Thyroid gland (tissue), 4 donors: Measurements from ENCODE around the gene AKNAD1. TPM values are rescaled to one million over a fixed set of nuclear protein-coding genes. Genes with fewer than 3 reads are reported as not detected.

Source experiments
- DNase-seq, 2 donors: peaks; one replicate each; pipeline ENCODE4 v3.0.0-alpha.2; 2019
- H3K27ac ChIP-seq, 3 donors: fragments of 200-600 bp; sonication (generic); 1 replicate in 2 of 3; 2 replicates in 1 of 3; pipeline ENCODE4 v1.5.1; 2016 to 2019; ENCODE audit warnings: mild to moderate bottlenecking in 1 of 3, moderate library complexity in 1 of 3
- H3K27me3 ChIP-seq: fragments of 200-600 bp; sonication (generic); one replicate; pipeline ENCODE4 v1.5.1; 2019
- H3K36me3 ChIP-seq, 2 donors: fragments of 200-600 bp; sonication (generic); one replicate each; pipeline ENCODE4 v1.5.1; 2016 to 2019
- H3K4me1 ChIP-seq, 2 donors: fragments of 200-600 bp; sonication (generic); one replicate each; pipeline ENCODE4 v1.5.1; 2017 to 2019
- H3K4me3 ChIP-seq, 3 donors: fragments of 200-600 bp; sonication (generic); replicated peaks in 1 of 3; 1 replicate in 2 of 3; 2 replicates in 1 of 3; pipeline ENCODE4 v1.5.1; 2016; ENCODE audit warnings: mild to moderate bottlenecking in 1 of 3
- H3K9me3 ChIP-seq: fragments of 200-600 bp; sonication (generic); one replicate; pipeline ENCODE4 v1.5.1; 2017
- CTCF ChIP-seq, 6 experiments: fragments of 200-600 bp in 3 of 6; fragments of 450-650 bp in 3 of 6; sonication (generic) in 3 of 6; IDR thresholded peaks; one replicate each; pipeline ENCODE4 v1.5.1; 2016 to 2019; ENCODE audit warnings: antibody characterized with exemption in 6 of 6, mild to moderate bottlenecking in 2 of 6, inconsistent platforms in 1 of 6, moderate library complexity in 1 of 6
- POLR2A ChIP-seq, 2 donors: fragments of 450-650 bp; IDR thresholded peaks; one replicate each; pipeline ENCODE4 v1.6.1; 2017; ENCODE audit warnings: antibody characterized with exemption in 2 of 2, mild to moderate bottlenecking in 2 of 2, moderate library complexity in 1 of 2
- WGBS, 2 donors: methylation state at CpG; one replicate each; pipeline ENCODE4 v1.1.5; 2017; 5-methylcytosine and 5-hydroxymethylcytosine counted together
- intact Hi-C: fragments of 100-400 bp; cut with DNase I; formaldehyde crosslinking; loops from one replicate; pipeline ENCODE4 v1.15.1; 2023
- total RNA-seq, 4 donors: library from RNA; depleted of rRNA; stranded (reverse); fragments of >200 nt; gene quantifications; one replicate each; pipeline ENCODE4 v1.2.3, GENCODE V29; 2016

The AKNAD1 gene
- total RNA-seq, 4 donors from 2014 or later = 6.2 TPM; not detected in 3

GRCh38 chr1:108819878-108820277, 37.0 kb downstream of the AKNAD1 start:
- no peak for DNase-seq

DNA sequence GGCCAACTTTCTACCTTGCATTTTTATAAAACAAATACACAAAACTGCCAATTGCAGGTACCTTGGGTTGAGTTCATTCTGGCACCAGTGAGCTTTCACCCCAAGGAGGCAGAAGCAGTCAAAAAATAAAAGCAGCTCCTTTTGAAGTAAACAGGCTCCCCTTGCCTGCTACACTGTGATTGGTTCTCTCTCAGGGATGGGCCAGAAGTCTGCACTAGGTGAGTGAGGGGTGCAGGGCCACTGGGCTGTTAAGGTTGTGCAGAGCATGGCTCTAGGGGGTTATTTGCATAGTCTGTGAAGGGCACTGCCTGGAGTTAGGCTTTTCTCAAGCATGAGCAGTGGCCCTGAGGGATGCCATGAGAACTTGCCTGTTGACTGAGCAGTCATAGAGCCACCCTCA, 39.1 kb downstream of the AKNAD1 start:
- Histone ChIP-seq H3K27ac (no peak overlapping the region), H3K4me1 (peaks cover 0 to 6% of the 10 kb centered on the region in 2 donors), H3K27me3 (no peaks in the 10 kb centered on the region), H3K36me3 (no peaks in the 10 kb centered on the region), H3K4me3 (no peak overlapping the region), H3K9me3 (no peaks in the 10 kb centered on the region)
- DNase-seq = no peak
- TF ChIP-seq CTCF (IDR thresholded peaks at IDR 0.05) (no peak), POLR2A (IDR thresholded peaks at IDR 0.05) (no peak)
- intact Hi-C loops = no loop called here

More at GRCh38 chr1:108819878-108820277, 37.0 kb downstream of the AKNAD1 start:
- Histone ChIP-seq H3K4me3 (no peak overlapping the region), H3K27ac (no peak overlapping the region), H3K9me3 (no peaks in the 10 kb centered on the region), H3K27me3 (no peaks in the 10 kb centered on the region), H3K36me3 (no peaks in the 10 kb centered on the region), H3K4me1 (peaks cover 0 to 6% of the 10 kb centered on the region in 2 donors)
- intact Hi-C loops = no loop called here
- TF ChIP-seq CTCF (IDR thresholded peaks at IDR 0.05) = no peak
- TF ChIP-seq POLR2A (IDR thresholded peaks at IDR 0.05) = no peak
- 70 to 76% methylated on average over 5 of the region's 5 CpGs for WGBS, 2 donors

DNA sequence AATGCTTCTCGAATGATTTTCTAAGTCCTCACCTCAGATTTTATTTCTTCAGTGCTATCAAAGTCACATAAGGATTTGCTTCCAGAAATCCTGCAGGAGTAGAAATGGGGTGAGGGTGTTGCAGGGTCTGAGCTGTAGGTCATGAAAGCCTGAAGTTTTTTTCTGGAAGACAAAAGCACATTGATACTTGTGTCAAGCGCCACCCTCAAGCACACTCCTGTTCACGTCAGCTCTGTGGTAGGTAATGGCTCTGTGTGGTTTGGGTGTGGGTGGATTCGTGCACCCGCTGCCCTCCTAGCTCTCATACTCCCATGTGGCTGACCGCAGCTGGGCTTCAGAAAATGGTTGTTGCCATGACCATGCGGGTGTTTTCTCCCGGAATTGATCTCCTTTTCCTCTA, 39.9 kb downstream of the AKNAD1 start:
- intact Hi-C loops = no loop called here
- no peak for DNase-seq
- Histone ChIP-seq H3K9me3 (no peaks in the 10 kb centered on the region), H3K27ac (peak overlapping the region; percentile 33 to 59 (median 55)), H3K36me3 (no peaks in the 10 kb centered on the region), H3K4me3 (no peak overlapping the region), H3K4me1 (peaks cover 0 to 6% of the 10 kb centered on the region in 2 donors), H3K27me3 (no peaks in the 10 kb centered on the region)
- TF ChIP-seq CTCF (IDR thresholded peaks at IDR 0.05) = no peak
- TF ChIP-seq POLR2A (IDR thresholded peaks at IDR 0.05) = no peak
- WGBS, 2 donors = 64 to 71% methylated on average over 8 of the region's 8 CpGs

GRCh38 chr1:108816049-108816893, 40.6 kb downstream of the AKNAD1 start:
- WGBS, 2 donors = 41 to 45% methylated on average over 12 of the region's 12 CpGs
- intact Hi-C loops = no loop called here
- Histone ChIP-seq H3K4me3 (peak overlapping the region in 1 of 3 donors; percentile 12), H3K4me1 (peaks cover 0 to 6% of the 10 kb centered on the region in 2 donors), H3K27me3 (no peaks in the 10 kb centered on the region), H3K36me3 (no peaks in the 10 kb centered on the region), H3K9me3 (no peaks in the 10 kb centered on the region), H3K27ac (peak overlapping the region; percentile 53 to 59 (median 55))
- TF ChIP-seq POLR2A (IDR thresholded peaks at IDR 0.05) = no peak
- TF ChIP-seq CTCF (IDR thresholded peaks at IDR 0.05) = no peak
- DNase-seq = peak in 1 of 2 donors; percentile 24

GRCh38 chr1:108815566-108815965, 41.3 kb downstream of the AKNAD1 start:
- no peak for TF ChIP-seq CTCF (IDR thresholded peaks at IDR 0.05)
- TF ChIP-seq POLR2A (IDR thresholded peaks at IDR 0.05) = no peak
- no peak overlapping the region for H3K4me3 ChIP-seq
- peaks cover 0 to 6% of the 10 kb centered on the region in 2 donors for H3K4me1 ChIP-seq
- H3K27me3 ChIP-seq = no peaks in the 10 kb centered on the region
- no peak for DNase-seq
- H3K27ac ChIP-seq = peak overlapping the region in 2 of 3 donors; percentile 55 to 59
- no peaks in the 10 kb centered on the region for H3K36me3 ChIP-seq
- intact Hi-C loops = no loop called here
- no peaks in the 10 kb centered on the region for H3K9me3 ChIP-seq
